GM12878 (cell line): ENCODE measurements around the gene CBFA2T3. TPM values are rescaled to one million over a fixed set of nuclear protein-coding genes. Genes with fewer than 3 reads are reported as not detected.

ENCODE experiments used
- ATAC-seq: fragments of 200-7000 bp; cut with Tn5 transposase; 3 replicates; pipeline ENCODE4 v1.9.1; 2020; ENCODE audit warnings: mild to moderate bottlenecking, moderate library complexity
- BruUV-seq: library from RNA; stranded (reverse); fragments of 400-500 nt; replicated peaks from 2 replicates; lab custom pipeline; 2021; lab: Mats Ljungman, UMichigan
- CTCF ChIA-PET: fragments of 300-600 bp; sonication (Branson Sonifier 250); formaldehyde crosslinking; extraction: SDS; loops from one replicate; lab custom pipeline; 2021; ENCODE audit warnings: inconsistent platforms; lab: Yijun Ruan, JAX
- POLR2A ChIA-PET: fragments of 350-600 bp; formaldehyde crosslinking; extraction: SDS; loops from one replicate; lab custom pipeline; 2021; ENCODE audit warnings: inconsistent platforms; lab: Charles Lee
- RAD21 ChIA-PET: fragments of 300-600 bp; sonication (Branson Sonifier 250); formaldehyde crosslinking; loops from one replicate; lab custom pipeline; 2023; ENCODE audit warnings: antibody characterized with exemption; ENCODE audit not compliant: unreplicated experiment; lab: Charles Lee
- SMC1A ChIA-PET: fragments of 300-600 bp; sonication (Branson Sonifier 250); formaldehyde crosslinking; loops from one replicate; lab custom pipeline; 2023; ENCODE audit not compliant: unreplicated experiment, uncharacterized antibody; lab: Charles Lee
- DNase-seq: peaks from one replicate; pipeline ENCODE4 v3.0.0-alpha.2; 2011; ENCODE audit warnings: low read depth, low spot score
- FAIRE-seq: peaks from 3 replicates; lab custom pipeline; 2011; peaks lifted over from hg19 to GRCh38; lab: Jason Lieb, UNC
- H2AFZ ChIP-seq: 2 replicates; pipeline ENCODE4 v1.6.0; 2011; ENCODE audit warnings: low read depth, low read length, control low read depth; ENCODE audit not compliant: control insufficient read depth
- H3K27ac ChIP-seq: 2 replicates; pipeline ENCODE4 v1.5.1; 2011; ENCODE audit warnings: control low read depth; ENCODE audit not compliant: control insufficient read depth, insufficient read depth
- H3K27me3 ChIP-seq, 2 experiments: replicated peaks in 1 of 2; 2 replicates each; pipeline versions ENCODE4 v1.6.0 to v1.6.1; 2011; ENCODE audit warnings: low read length in 1 of 2; ENCODE audit not compliant: control insufficient read depth in 2 of 2, insufficient read depth in 2 of 2
- H3K36me3 ChIP-seq, 2 experiments: 2 replicates each; pipeline ENCODE4 v1.5.1; 2011; ENCODE audit warnings: low read length in 1 of 2; ENCODE audit not compliant: control insufficient read depth in 2 of 2, insufficient read depth in 2 of 2
- H3K4me1 ChIP-seq: 2 replicates; pipeline ENCODE4 v1.6.1; 2011; ENCODE audit warnings: mild to moderate bottlenecking, low read length, moderate library complexity, mixed read lengths; ENCODE audit not compliant: control insufficient read depth, insufficient read depth
- H3K4me2 ChIP-seq: 2 replicates; pipeline ENCODE4 v1.6.0; 2011; ENCODE audit warnings: control low read depth; ENCODE audit not compliant: control insufficient read depth, insufficient read depth
- H3K4me3 ChIP-seq: fragments of 200-600 bp; sonication (generic); 2 replicates; pipeline ENCODE4 v1.5.1; 2016
- H3K79me2 ChIP-seq: 2 replicates; pipeline ENCODE4 v1.6.0; 2011; ENCODE audit warnings: low read length; ENCODE audit not compliant: control insufficient read depth, insufficient read depth
- H3K9ac ChIP-seq: 2 replicates; pipeline ENCODE4 v1.8.0; 2011; ENCODE audit warnings: low read length, control low read depth, mixed read lengths; ENCODE audit not compliant: control insufficient read depth, insufficient read depth
- H3K9me3 ChIP-seq: replicated peaks from 3 replicates; pipeline ENCODE4 v1.5.1; 2011; ENCODE audit warnings: mild to moderate bottlenecking, low read length; ENCODE audit not compliant: control insufficient read depth, insufficient read depth
- H4K20me1 ChIP-seq: 2 replicates; pipeline ENCODE4 v1.6.0; 2011; ENCODE audit not compliant: control insufficient read depth, insufficient read depth
- CBX5 ChIP-seq: sonication (generic); IDR thresholded peaks from 2 replicates; pipeline ENCODE4 v1.6.1; 2016; ENCODE audit warnings: low read depth, moderate library complexity, mild to moderate bottlenecking, inconsistent platforms
- EZH2 ChIP-seq: IDR thresholded peaks from 2 replicates; pipeline ENCODE4 v1.6.1; 2012; ENCODE audit warnings: low read depth, mild to moderate bottlenecking, control low read depth, inconsistent platforms, low read length, borderline replicate concordance; ENCODE audit not compliant: control insufficient read depth
- GABPA ChIP-seq: IDR thresholded peaks from 2 replicates; pipeline ENCODE4 v1.6.1; 2014; ENCODE audit warnings: antibody characterized with exemption, low read depth, mild to moderate bottlenecking, inconsistent platforms
- JUND ChIP-seq: IDR thresholded peaks from 2 replicates; pipeline ENCODE4 v1.6.1; 2012; ENCODE audit warnings: low read depth, mild to moderate bottlenecking, low read length, improper control_type of control experiment, moderate library complexity
- SMAD1 ChIP-seq: fragments of 450-650 bp; IDR thresholded peaks from 2 replicates; pipeline ENCODE4 v1.6.1; 2018; ENCODE audit warnings: mild to moderate bottlenecking, low read depth; ENCODE audit not compliant: partially characterized antibody
- STAT1 ChIP-seq: fragments of 450-650 bp; conservative IDR thresholded peaks from 2 replicates; pipeline ENCODE4 v1.6.1; 2014; ENCODE audit warnings: antibody characterized with exemption, mild to moderate bottlenecking
- TCF12 ChIP-seq: IDR thresholded peaks from 2 replicates; pipeline ENCODE4 v1.6.1; 2011; ENCODE audit warnings: low read depth, mild to moderate bottlenecking, low read length
- ZBTB33 ChIP-seq: fragments of 450-650 bp; IDR thresholded peaks from 2 replicates; pipeline ENCODE4 v1.6.1; 2017; ENCODE audit warnings: mild to moderate bottlenecking
- ZNF622 ChIP-seq: fragments of 450-650 bp; IDR thresholded peaks from 2 replicates; pipeline ENCODE4 v1.6.1; 2017; ENCODE audit warnings: mild to moderate bottlenecking, inconsistent platforms
- WGBS: methylation state at CpG from one replicate; pipeline ENCODE4 v1.1.6; 2016; ENCODE audit warnings: low lambda C conversion rate; ENCODE audit not compliant: insufficient replicate concordance, insufficient coverage; ENCODE audit errors: missing lambda C conversion rate; 5-methylcytosine and 5-hydroxymethylcytosine counted together
- in situ Hi-C: fragments of 300-500 bp; cut with MboI; formaldehyde crosslinking; loops from 9 replicates; pipeline ENCODE4 v1.14.3; 2018; ENCODE audit warnings: mixed read lengths
- intact Hi-C: fragments of 100-400 bp; cut with micrococcal nuclease; formaldehyde crosslinking; loops from one replicate; pipeline ENCODE4 v1.14.2; 2022; ENCODE audit not compliant: unreplicated experiment
- polyA plus RNA-seq, 11 experiments: library from polyadenylated mRNA; depleted of rRNA in 4 of 11; unstranded in 6 of 11; stranded (reverse) in 5 of 11; fragments of >200 nt; fragmentation: Nextera tagmentation in 4 of 11; fragmentation: Illumina TruSeq in 1 of 11; extraction: Ambion mirVana in 4 of 11; extraction: Trizol in 1 of 11; gene quantifications; 1 replicate in 1 of 11; 2 replicates in 10 of 11; pipeline versions ENCODE4 v1.2.1 to v1.2.3, GENCODE V29; 2011 to 2016; ENCODE audit warnings: inconsistent platforms in 2 of 11, missing spikeins in 2 of 11, low read depth in 1 of 11
- total RNA-seq, 4 experiments: library from RNA; depleted of rRNA in 3 of 4; stranded (reverse); fragments of >200 nt in 3 of 4; fragmentation: Illumina TruSeq in 1 of 4; extraction: Trizol in 1 of 4; gene quantifications; 2 replicates each; pipeline versions ENCODE4 v1.2.1 to v1.2.3, GENCODE V29; 2013 to 2021
- TF ChIP-seq, protein P1 (sequence below): fragments of 450-650 bp; IDR thresholded peaks from 2 replicates; pipeline ENCODE4 v1.6.1; 2017; ENCODE audit warnings: low read depth, mild to moderate bottlenecking, moderate library complexity
- TF ChIP-seq, protein P2 (sequence below): fragments of 450-650 bp; IDR thresholded peaks from 2 replicates; pipeline ENCODE4 v1.6.1; 2018; ENCODE audit warnings: borderline replicate concordance, mild to moderate bottlenecking; ENCODE audit not compliant: partially characterized antibody
- TF ChIP-seq, protein P3 (sequence below): fragments of 450-650 bp; formaldehyde crosslinking; IDR thresholded peaks from 2 replicates; pipeline ENCODE4 v1.4.0; 2020; ENCODE audit warnings: mild to moderate bottlenecking, moderate library complexity

The CBFA2T3 gene
- total and polyA plus RNA-seq, 10 of the 15 experiments (the other 5 are each of a cell fraction or from before 2014, with no cell fraction given): 0.69 to 42.6 (median 4.5) TPM

DNA sequence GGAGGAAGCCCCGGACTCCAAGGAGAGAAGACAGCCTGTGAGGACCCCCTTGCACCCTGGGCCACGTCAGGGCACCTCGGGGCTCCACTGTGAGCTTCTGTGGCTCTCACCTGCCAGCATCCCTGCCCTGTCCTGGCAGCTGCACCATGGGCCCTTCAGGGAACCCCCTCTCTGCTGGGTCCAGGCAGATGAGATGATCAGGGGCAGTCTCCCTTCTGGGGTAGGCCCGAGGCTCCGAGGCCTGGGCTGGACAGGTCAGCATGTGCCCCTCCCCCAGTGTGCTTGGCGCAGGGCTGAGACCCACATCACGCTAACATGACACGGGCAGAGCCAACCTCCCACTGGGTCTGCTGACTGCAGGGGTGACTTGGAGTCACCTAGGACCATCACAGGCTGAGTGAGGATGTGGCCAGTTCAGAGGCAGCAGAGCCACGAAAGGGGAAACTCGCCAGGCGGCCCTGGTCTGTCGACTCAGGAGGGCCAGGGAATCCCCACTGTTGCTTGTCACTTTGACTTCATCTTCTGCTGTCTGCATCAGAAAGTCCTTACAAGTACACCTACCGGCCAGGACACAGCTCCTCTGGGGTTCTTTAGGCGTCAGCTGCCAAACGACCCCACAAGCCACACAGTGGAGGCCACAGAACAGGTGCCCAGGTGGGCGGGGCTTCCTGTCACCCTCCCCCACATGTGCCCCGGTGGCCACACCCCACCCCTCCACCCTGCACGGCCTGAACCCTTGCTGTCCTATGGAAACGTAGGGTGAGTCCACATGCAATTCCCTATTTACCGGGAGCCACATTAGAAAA is 122.5 kb downstream of the CBFA2T3 start:
- no peak overlapping the region for H3K4me3 ChIP-seq
- H4K20me1 ChIP-seq: 0 out of 2 replicates have a peak, but pooled peaks cover 2% of the 10 kb centered on the region
- no peak for FAIRE-seq
- ATAC-seq: peak; percentile 44
- H3K4me1 ChIP-seq: peaks cover 23% of the 10 kb centered on the region
- no peaks in the 10 kb centered on the region for H3K27me3 ChIP-seq
- CTCF ChIA-PET: interaction anchor here (1.1 kb wide), 1 partner anchor 9 kb away, joined by 3 read pairs; no protein-coding TSS in a partner anchor
- POLR2A ChIA-PET: no interaction called here
- H3K4me2 ChIP-seq: peak overlapping the region; percentile 48; the same call in 1 of the 2 replicates
- no peak overlapping the region for H3K27ac ChIP-seq
- WGBS: 30% methylated on average over 20 of the region's 20 CpGs
- SMC1A ChIA-PET: interaction anchor here (0.8 kb wide), 1 partner anchor 8 kb away, joined by 3 read pairs; no protein-coding TSS in a partner anchor
- H3K9ac ChIP-seq: no peak overlapping the region
- BruUV-seq: no TSS peak
- RAD21 ChIA-PET: no interaction called here
- peaks cover 0 to 3% of the 10 kb centered on the region in 2 experiments; a peak in 1 of 4 replicates for H3K36me3 ChIP-seq
- intact Hi-C loops (loop anchor here (5.0 kb wide), 2 partner anchors 42 to 68 kb away; partner anchors contain the start of gene APRT), in situ Hi-C loops (no loop called here)
- H3K9me3 ChIP-seq: no peaks in the 10 kb centered on the region
- no peak overlapping the region for H2AFZ ChIP-seq
- DNase-seq: no peak
- peaks cover 13% of the 10 kb centered on the region for H3K79me2 ChIP-seq
- TF ChIP-seq SMAD1: no peak
- TF ChIP-seq CBX5: no peak
- no peak for TF ChIP-seq ZNF622
- TF ChIP-seq, protein P1, sequence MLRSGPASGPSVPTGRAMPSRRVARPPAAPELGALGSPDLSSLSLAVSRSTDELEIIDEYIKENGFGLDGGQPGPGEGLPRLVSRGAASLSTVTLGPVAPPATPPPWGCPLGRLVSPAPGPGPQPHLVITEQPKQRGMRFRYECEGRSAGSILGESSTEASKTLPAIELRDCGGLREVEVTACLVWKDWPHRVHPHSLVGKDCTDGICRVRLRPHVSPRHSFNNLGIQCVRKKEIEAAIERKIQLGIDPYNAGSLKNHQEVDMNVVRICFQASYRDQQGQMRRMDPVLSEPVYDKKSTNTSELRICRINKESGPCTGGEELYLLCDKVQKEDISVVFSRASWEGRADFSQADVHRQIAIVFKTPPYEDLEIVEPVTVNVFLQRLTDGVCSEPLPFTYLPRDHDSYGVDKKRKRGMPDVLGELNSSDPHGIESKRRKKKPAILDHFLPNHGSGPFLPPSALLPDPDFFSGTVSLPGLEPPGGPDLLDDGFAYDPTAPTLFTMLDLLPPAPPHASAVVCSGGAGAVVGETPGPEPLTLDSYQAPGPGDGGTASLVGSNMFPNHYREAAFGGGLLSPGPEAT: 0 out of 2 replicates have a peak, but pooled peaks have one; percentile 18
- no peak for TF ChIP-seq ZBTB33
- TF ChIP-seq EZH2: no peak
- TF ChIP-seq, protein P2, sequence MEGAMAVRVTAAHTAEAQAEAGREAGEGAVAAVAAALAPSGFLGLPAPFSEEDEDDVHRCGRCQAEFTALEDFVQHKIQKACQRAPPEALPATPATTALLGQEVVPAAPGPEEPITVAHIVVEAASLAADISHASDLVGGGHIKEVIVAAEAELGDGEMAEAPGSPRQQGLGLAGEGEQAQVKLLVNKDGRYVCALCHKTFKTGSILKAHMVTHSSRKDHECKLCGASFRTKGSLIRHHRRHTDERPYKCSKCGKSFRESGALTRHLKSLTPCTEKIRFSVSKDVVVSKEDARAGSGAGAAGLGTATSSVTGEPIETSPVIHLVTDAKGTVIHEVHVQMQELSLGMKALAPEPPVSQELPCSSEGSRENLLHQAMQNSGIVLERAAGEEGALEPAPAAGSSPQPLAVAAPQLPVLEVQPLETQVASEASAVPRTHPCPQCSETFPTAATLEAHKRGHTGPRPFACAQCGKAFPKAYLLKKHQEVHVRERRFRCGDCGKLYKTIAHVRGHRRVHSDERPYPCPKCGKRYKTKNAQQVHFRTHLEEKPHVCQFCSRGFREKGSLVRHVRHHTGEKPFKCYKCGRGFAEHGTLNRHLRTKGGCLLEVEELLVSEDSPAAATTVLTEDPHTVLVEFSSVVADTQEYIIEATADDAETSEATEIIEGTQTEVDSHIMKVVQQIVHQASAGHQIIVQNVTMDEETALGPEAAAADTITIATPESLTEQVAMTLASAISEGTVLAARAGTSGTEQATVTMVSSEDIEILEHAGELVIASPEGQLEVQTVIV: no peak
- 0 out of 2 replicates have a peak, but pooled peaks have one; percentile 24 for TF ChIP-seq TCF12
- no peak for TF ChIP-seq JUND
- TF ChIP-seq STAT1: no peak
- TF ChIP-seq GABPA: no peak
- TF ChIP-seq, protein P3, sequence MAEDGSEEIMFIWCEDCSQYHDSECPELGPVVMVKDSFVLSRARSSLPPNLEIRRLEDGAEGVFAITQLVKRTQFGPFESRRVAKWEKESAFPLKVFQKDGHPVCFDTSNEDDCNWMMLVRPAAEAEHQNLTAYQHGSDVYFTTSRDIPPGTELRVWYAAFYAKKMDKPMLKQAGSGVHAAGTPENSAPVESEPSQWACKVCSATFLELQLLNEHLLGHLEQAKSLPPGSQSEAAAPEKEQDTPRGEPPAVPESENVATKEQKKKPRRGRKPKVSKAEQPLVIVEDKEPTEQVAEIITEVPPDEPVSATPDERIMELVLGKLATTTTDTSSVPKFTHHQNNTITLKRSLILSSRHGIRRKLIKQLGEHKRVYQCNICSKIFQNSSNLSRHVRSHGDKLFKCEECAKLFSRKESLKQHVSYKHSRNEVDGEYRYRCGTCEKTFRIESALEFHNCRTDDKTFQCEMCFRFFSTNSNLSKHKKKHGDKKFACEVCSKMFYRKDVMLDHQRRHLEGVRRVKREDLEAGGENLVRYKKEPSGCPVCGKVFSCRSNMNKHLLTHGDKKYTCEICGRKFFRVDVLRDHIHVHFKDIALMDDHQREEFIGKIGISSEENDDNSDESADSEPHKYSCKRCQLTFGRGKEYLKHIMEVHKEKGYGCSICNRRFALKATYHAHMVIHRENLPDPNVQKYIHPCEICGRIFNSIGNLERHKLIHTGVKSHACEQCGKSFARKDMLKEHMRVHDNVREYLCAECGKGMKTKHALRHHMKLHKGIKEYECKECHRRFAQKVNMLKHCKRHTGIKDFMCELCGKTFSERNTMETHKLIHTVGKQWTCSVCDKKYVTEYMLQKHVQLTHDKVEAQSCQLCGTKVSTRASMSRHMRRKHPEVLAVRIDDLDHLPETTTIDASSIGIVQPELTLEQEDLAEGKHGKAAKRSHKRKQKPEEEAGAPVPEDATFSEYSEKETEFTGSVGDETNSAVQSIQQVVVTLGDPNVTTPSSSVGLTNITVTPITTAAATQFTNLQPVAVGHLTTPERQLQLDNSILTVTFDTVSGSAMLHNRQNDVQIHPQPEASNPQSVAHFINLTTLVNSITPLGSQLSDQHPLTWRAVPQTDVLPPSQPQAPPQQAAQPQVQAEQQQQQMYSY (CRISPR knock-in tag): no peak
